HEK293 (cell line): Measurements from ENCODE around the gene FYB1.

Source experiments
- CTCF ChIA-PET: fragments of 350-600 bp; formaldehyde crosslinking; extraction: SDS; loops from one replicate; lab custom pipeline; 2021; ENCODE audit warnings: antibody characterized with exemption; lab: Yijun Ruan, JAX
- POLR2A ChIA-PET: fragments of 300-600 bp; formaldehyde crosslinking; extraction: SDS; loops from one replicate; lab custom pipeline; 2020; ENCODE audit warnings: antibody characterized with exemption, inconsistent platforms; lab: Yijun Ruan, JAX
- H3K27ac ChIP-seq: fragments of 200-500 bp; sonication (Bioruptor generic); 2 replicates; pipeline ENCODE4 v1.5.1; 2014; ENCODE audit warnings: low read depth, low read length, control low read depth, inconsistent platforms; ENCODE audit errors: extremely low read depth
- H3K36me3 ChIP-seq, 2 experiments: fragments of 200-500 bp in 1 of 2; sonication (Bioruptor generic) in 1 of 2; 1 replicate in 1 of 2; 2 replicates in 1 of 2; pipeline ENCODE4 v1.5.1; 2014 to 2017; ENCODE audit warnings: inconsistent platforms in 2 of 2, low read length in 2 of 2; ENCODE audit not compliant: control insufficient read depth in 2 of 2, insufficient read depth in 1 of 2
- H3K4me1 ChIP-seq: fragments of 200-500 bp; sonication (Bioruptor generic); 2 replicates; pipeline ENCODE4 v1.5.1; 2014; ENCODE audit warnings: mild to moderate bottlenecking, low read length, inconsistent platforms; ENCODE audit not compliant: control insufficient read depth, insufficient read depth
- H3K4me3 ChIP-seq: 2 replicates; pipeline ENCODE4 v1.5.1; 2011; ENCODE audit warnings: low read depth, mild to moderate bottlenecking, control low read depth, low read length, moderate library complexity
- H3K9me3 ChIP-seq: fragments of 200-500 bp; sonication (Bioruptor generic); 2 replicates; pipeline ENCODE4 v1.5.1; 2014; ENCODE audit warnings: low read depth, low read length, inconsistent platforms; ENCODE audit not compliant: control insufficient read depth, insufficient read depth
- BCL11B ChIP-seq: fragments of 450-650 bp; formaldehyde crosslinking; IDR thresholded peaks from 2 replicates; pipeline ENCODE4 v1.5.1; 2016; ENCODE audit warnings: low read depth, missing biosample characterization, missing genetic modification characterization
- GFI1B ChIP-seq: fragments of 450-650 bp; formaldehyde crosslinking; IDR thresholded peaks from 2 replicates; pipeline ENCODE4 v1.5.1; 2016; ENCODE audit warnings: missing biosample characterization, missing genetic modification characterization
- GLIS2 ChIP-seq: fragments of 450-650 bp; formaldehyde crosslinking; IDR thresholded peaks from 2 replicates; pipeline ENCODE4 v1.5.1; 2016; ENCODE audit warnings: missing biosample characterization, missing genetic modification characterization
- KLF1 ChIP-seq: fragments of 450-650 bp; formaldehyde crosslinking; IDR thresholded peaks from 2 replicates; pipeline ENCODE4 v1.5.1; 2016; ENCODE audit warnings: missing biosample characterization, missing genetic modification characterization
- KLF9 ChIP-seq: fragments of 450-650 bp; formaldehyde crosslinking; IDR thresholded peaks from 2 replicates; pipeline ENCODE4 v1.5.1; 2016; ENCODE audit warnings: missing biosample characterization, missing genetic modification characterization, low read depth
- MEIS1 ChIP-seq: sonication (generic); formaldehyde crosslinking; IDR thresholded peaks from 2 replicates; pipeline ENCODE4 v1.8.1; 2022; ENCODE audit warnings: missing genetic modification reagents, mild to moderate bottlenecking, borderline replicate concordance
- MYNN ChIP-seq: fragments of 450-650 bp; formaldehyde crosslinking; IDR thresholded peaks from 2 replicates; pipeline ENCODE4 v1.5.1; 2016; ENCODE audit warnings: missing biosample characterization, missing genetic modification characterization, borderline replicate concordance
- MZF1 ChIP-seq: fragments of 450-650 bp; formaldehyde crosslinking; IDR thresholded peaks from 2 replicates; pipeline ENCODE4 v1.5.1; 2017; ENCODE audit warnings: missing biosample characterization, missing genetic modification characterization, borderline replicate concordance
- RBAK ChIP-seq: fragments of 450-650 bp; formaldehyde crosslinking; IDR thresholded peaks from 2 replicates; pipeline ENCODE4 v1.5.1; 2016; ENCODE audit warnings: missing biosample characterization, missing genetic modification characterization
- SCRT2 ChIP-seq: fragments of 450-650 bp; formaldehyde crosslinking; IDR thresholded peaks from 2 replicates; pipeline ENCODE4 v1.5.1; 2016; ENCODE audit warnings: missing biosample characterization, missing genetic modification characterization
- WT1 ChIP-seq: fragments of 450-650 bp; formaldehyde crosslinking; IDR thresholded peaks from 2 replicates; pipeline ENCODE4 v1.5.1; 2016; ENCODE audit warnings: missing biosample characterization, missing genetic modification characterization
- ZBTB1 ChIP-seq: fragments of 450-650 bp; formaldehyde crosslinking; IDR thresholded peaks from 2 replicates; pipeline ENCODE4 v1.5.1; 2016; ENCODE audit warnings: missing biosample characterization, missing genetic modification characterization
- ZBTB21 ChIP-seq: fragments of 450-650 bp; formaldehyde crosslinking; IDR thresholded peaks from 2 replicates; pipeline ENCODE4 v1.5.1; 2017; ENCODE audit warnings: missing biosample characterization, missing genetic modification characterization
- ZNF114 ChIP-seq: fragments of 450-650 bp; formaldehyde crosslinking; IDR thresholded peaks from 2 replicates; pipeline ENCODE4 v1.5.0; 2017; ENCODE audit warnings: missing biosample characterization, missing genetic modification characterization
- ZNF146 ChIP-seq: fragments of 450-650 bp; formaldehyde crosslinking; IDR thresholded peaks from 2 replicates; pipeline ENCODE4 v1.5.1; 2016; ENCODE audit warnings: missing biosample characterization, missing genetic modification characterization
- ZNF157 ChIP-seq: fragments of 450-650 bp; formaldehyde crosslinking; IDR thresholded peaks from 2 replicates; pipeline ENCODE4 v1.5.1; 2016; ENCODE audit warnings: missing biosample characterization, missing genetic modification characterization
- ZNF19 ChIP-seq: fragments of 450-650 bp; formaldehyde crosslinking; IDR thresholded peaks from 2 replicates; pipeline ENCODE4; 2016; ENCODE audit warnings: missing biosample characterization, missing genetic modification characterization, low read depth
- ZNF223 ChIP-seq: fragments of 450-650 bp; formaldehyde crosslinking; IDR thresholded peaks from 2 replicates; pipeline ENCODE4 v1.5.1; 2016; ENCODE audit warnings: missing biosample characterization, missing genetic modification characterization
- ZNF280C ChIP-seq: fragments of 450-650 bp; formaldehyde crosslinking; IDR thresholded peaks from 2 replicates; pipeline ENCODE4 v1.5.1; 2016; ENCODE audit warnings: missing biosample characterization, missing genetic modification characterization
- ZNF354C ChIP-seq: fragments of 450-650 bp; formaldehyde crosslinking; IDR thresholded peaks from 2 replicates; pipeline ENCODE4 v1.5.1; 2016; ENCODE audit warnings: missing biosample characterization, missing genetic modification characterization, low read depth, borderline replicate concordance
- ZNF416 ChIP-seq: fragments of 450-650 bp; formaldehyde crosslinking; IDR thresholded peaks from 2 replicates; pipeline ENCODE4 v1.5.1; 2016; ENCODE audit warnings: missing biosample characterization, missing genetic modification characterization
- ZNF433 ChIP-seq: fragments of 450-650 bp; formaldehyde crosslinking; IDR thresholded peaks from 2 replicates; pipeline ENCODE4 v1.5.1; 2016; ENCODE audit warnings: missing biosample characterization, missing genetic modification characterization, low read depth
- ZNF510 ChIP-seq: fragments of 450-650 bp; formaldehyde crosslinking; IDR thresholded peaks from 2 replicates; pipeline ENCODE4 v1.5.1; 2018; ENCODE audit warnings: mild to moderate bottlenecking, missing genetic modification characterization, missing biosample characterization; ENCODE audit not compliant: insufficient replicate concordance
- ZNF529 ChIP-seq: fragments of 450-650 bp; formaldehyde crosslinking; IDR thresholded peaks from 2 replicates; pipeline ENCODE4 v1.5.1; 2017; ENCODE audit warnings: missing genetic modification characterization, missing biosample characterization; ENCODE audit not compliant: insufficient replicate concordance
- ZNF580 ChIP-seq: fragments of 450-650 bp; formaldehyde crosslinking; IDR thresholded peaks from 2 replicates; pipeline ENCODE4 v1.5.1; 2016; ENCODE audit warnings: missing biosample characterization, missing genetic modification characterization
- ZNF610 ChIP-seq: fragments of 450-650 bp; formaldehyde crosslinking; IDR thresholded peaks from 2 replicates; pipeline ENCODE4 v1.5.1; 2016; ENCODE audit warnings: missing biosample characterization, missing genetic modification characterization, borderline replicate concordance
- ZNF658 ChIP-seq: fragments of 450-650 bp; formaldehyde crosslinking; IDR thresholded peaks from 2 replicates; pipeline ENCODE4; 2016; ENCODE audit warnings: missing biosample characterization, missing genetic modification characterization
- ZNF670 ChIP-seq: fragments of 450-650 bp; formaldehyde crosslinking; IDR thresholded peaks from 2 replicates; pipeline ENCODE4 v1.5.1; 2016; ENCODE audit warnings: missing biosample characterization, missing genetic modification characterization, low read depth
- ZNF776 ChIP-seq: fragments of 450-650 bp; formaldehyde crosslinking; IDR thresholded peaks from 2 replicates; pipeline ENCODE4 v1.5.0; 2017; ENCODE audit warnings: missing biosample characterization, missing genetic modification characterization, borderline replicate concordance

FYB1 gene

GRCh38 chr5:39064450-39064849, 154.9 kb downstream of the FYB1 start:
- Histone ChIP-seq H3K4me3 (no peak overlapping the region), H3K9me3 (no peaks in the 10 kb centered on the region), H3K4me1 (peaks cover 8% of the 10 kb centered on the region), H3K27ac (no peak overlapping the region), H3K36me3 (peaks cover 9 to 18% of the 10 kb centered on the region in 2 experiments; a peak in 1 of 3 replicates)
- no peak for TF ChIP-seq ZNF433 (tag by site-specific recombination)
- no peak for TF ChIP-seq ZNF776 (tag by site-specific recombination)
- TF ChIP-seq RBAK (tag by site-specific recombination) = no peak
- no peak for TF ChIP-seq ZNF114 (tag by site-specific recombination)
- no peak for TF ChIP-seq ZNF658 (tag by site-specific recombination)
- no peak for TF ChIP-seq ZNF416
- no peak for TF ChIP-seq ZNF223 (tag by site-specific recombination)
- TF ChIP-seq ZNF146 (tag by site-specific recombination) = no peak
- no peak for TF ChIP-seq SCRT2 (tag by site-specific recombination)
- no peak for TF ChIP-seq ZNF19
- TF ChIP-seq MYNN = no peak
- TF ChIP-seq BCL11B (tag by site-specific recombination) = no peak
- TF ChIP-seq ZNF157 (tag by site-specific recombination) = no peak
- TF ChIP-seq ZNF354C (tag by site-specific recombination) = no peak
- ChIA-PET POLR2A (no interaction called here), CTCF (interaction anchor here (0.7 kb wide), 1 partner anchor 535 kb away, joined by 3 read pairs; no protein-coding TSS in a partner anchor)

- H3K4me3 ChIP-seq = no peak overlapping the region
- no peak for TF ChIP-seq ZNF580 (tag by site-specific recombination)
- no peak for TF ChIP-seq ZNF670
- no peak for TF ChIP-seq MZF1
- no peak for TF ChIP-seq ZNF610 (tag by site-specific recombination)
- TF ChIP-seq ZBTB1 = no peak
- no peak for TF ChIP-seq ZNF510 (tag by site-specific recombination)
- TF ChIP-seq WT1 (tag by site-specific recombination) = no peak
- TF ChIP-seq MEIS1 (CRISPR knock-in tag) = no peak
- TF ChIP-seq KLF1 (tag by site-specific recombination) = no peak
- no peak for TF ChIP-seq ZNF529
- no peak for TF ChIP-seq GLIS2 (tag by site-specific recombination)
- TF ChIP-seq KLF9 (tag by site-specific recombination) = no peak
- TF ChIP-seq ZBTB21 = no peak
- TF ChIP-seq GFI1B (tag by site-specific recombination) = no peak
- TF ChIP-seq ZNF280C (tag by site-specific recombination) = no peak
- no peaks in the 10 kb centered on the region for H3K9me3 ChIP-seq
- peaks cover 9 to 14% of the 10 kb centered on the region in 2 experiments; a peak in 1 of 3 replicates for H3K36me3 ChIP-seq
- CTCF ChIA-PET = interaction anchor here (0.8 to 1.0 kb wide), 2 partner anchors 8 to 9 kb away, joined by 4 to 6 read pairs; no protein-coding TSS in a partner anchor
- POLR2A ChIA-PET = no interaction called here
- H3K27ac ChIP-seq = no peak overlapping the region
- H3K4me1 ChIP-seq = peaks cover 8% of the 10 kb centered on the region
Observed at GRCh38 chr5:39063037-39063436, 156.3 kb downstream of the FYB1 start.
